Measurements from ENCODE around the gene EML5.

Gene EML5

DNA sequence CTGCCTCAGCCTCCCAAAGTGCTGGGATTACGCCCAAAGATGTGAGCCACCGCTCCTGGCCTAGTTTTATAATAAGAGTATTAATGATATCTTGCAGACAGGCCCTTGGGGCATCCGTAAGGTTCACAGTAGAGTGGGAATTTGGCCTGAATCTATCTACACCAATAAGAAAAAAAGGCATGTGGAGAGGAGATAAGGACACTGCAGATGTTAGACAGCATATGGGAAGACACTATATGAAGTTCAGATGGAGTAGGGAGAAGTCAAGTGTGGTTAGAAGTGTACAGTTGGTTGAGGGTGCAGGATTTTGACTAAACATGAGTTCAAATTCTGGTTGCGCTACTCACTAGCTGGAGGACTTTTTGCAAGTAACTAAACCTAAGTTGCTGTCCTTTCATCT lies 23.2 kb upstream of the EML5 start:
- Histone ChIP-seq H3K27me3 (ENCODE audit: control insufficient read depth, insufficient read depth, low read length) (no peaks in the 10 kb centered on the region), H3K79me2 (no peaks in the 10 kb centered on the region), H3K27ac (no peak overlapping the region), H3K4me2 (ENCODE audit: low read length) (no peak overlapping the region), H3K4me3 (ENCODE audit: low read depth, low read length) (no peak overlapping the region), H3K9me3 (ENCODE audit: control insufficient read depth, low read length) (no peaks in the 10 kb centered on the region), H3K4me1 (no peaks in the 10 kb centered on the region), H3K36me3 (ENCODE audit: control insufficient read depth, insufficient read depth, low read length) (no peaks in the 10 kb centered on the region), H2AFZ (no peak overlapping the region), H3K9ac (no peak overlapping the region)
- TF ChIP-seq, protein P1, sequence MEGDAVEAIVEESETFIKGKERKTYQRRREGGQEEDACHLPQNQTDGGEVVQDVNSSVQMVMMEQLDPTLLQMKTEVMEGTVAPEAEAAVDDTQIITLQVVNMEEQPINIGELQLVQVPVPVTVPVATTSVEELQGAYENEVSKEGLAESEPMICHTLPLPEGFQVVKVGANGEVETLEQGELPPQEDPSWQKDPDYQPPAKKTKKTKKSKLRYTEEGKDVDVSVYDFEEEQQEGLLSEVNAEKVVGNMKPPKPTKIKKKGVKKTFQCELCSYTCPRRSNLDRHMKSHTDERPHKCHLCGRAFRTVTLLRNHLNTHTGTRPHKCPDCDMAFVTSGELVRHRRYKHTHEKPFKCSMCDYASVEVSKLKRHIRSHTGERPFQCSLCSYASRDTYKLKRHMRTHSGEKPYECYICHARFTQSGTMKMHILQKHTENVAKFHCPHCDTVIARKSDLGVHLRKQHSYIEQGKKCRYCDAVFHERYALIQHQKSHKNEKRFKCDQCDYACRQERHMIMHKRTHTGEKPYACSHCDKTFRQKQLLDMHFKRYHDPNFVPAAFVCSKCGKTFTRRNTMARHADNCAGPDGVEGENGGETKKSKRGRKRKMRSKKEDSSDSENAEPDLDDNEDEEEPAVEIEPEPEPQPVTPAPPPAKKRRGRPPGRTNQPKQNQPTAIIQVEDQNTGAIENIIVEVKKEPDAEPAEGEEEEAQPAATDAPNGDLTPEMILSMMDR (IDR thresholded peaks at IDR 0.05): no peak

DNA sequence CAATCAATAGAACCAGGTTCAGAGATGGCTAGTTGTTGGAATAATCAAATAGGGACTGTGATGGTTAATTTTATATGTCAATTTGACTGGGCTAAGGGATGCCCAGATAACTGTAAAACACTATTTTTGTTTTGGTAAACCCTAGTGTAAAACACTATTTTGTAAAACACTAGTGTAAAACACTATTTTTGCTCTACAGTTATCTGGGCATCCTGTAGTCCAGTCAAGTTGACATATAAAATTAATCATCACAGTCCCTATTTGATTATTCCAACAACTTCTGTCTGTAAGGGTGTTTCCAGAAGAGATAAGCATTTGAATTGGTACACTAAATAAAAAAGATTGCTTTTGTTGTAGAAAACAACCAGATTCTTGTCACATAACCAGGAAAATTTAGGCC lies 15.6 kb upstream of the EML5 start:
- H2AFZ ChIP-seq: no peak overlapping the region
- H3K4me2 ChIP-seq (ENCODE audit: low read length): no peak overlapping the region
- no peak overlapping the region for H3K9ac ChIP-seq
- H3K79me2 ChIP-seq: no peaks in the 10 kb centered on the region
- no peak overlapping the region for H3K4me3 ChIP-seq (ENCODE audit: low read depth, low read length)
- peaks cover 3% of the 10 kb centered on the region for H3K9me3 ChIP-seq (ENCODE audit: control insufficient read depth, low read length)
- no peaks in the 10 kb centered on the region for H3K4me1 ChIP-seq
- no peak overlapping the region for H3K27ac ChIP-seq
- H3K36me3 ChIP-seq (ENCODE audit: control insufficient read depth, insufficient read depth, low read length): no peaks in the 10 kb centered on the region
- no peaks in the 10 kb centered on the region for H3K27me3 ChIP-seq (ENCODE audit: control insufficient read depth, insufficient read depth, low read length)
- TF ChIP-seq, protein P1 (IDR thresholded peaks at IDR 0.05): no peak

GRCh38 chr14:88804477-88804876 lies 11.7 kb upstream of the EML5 start:
- TF ChIP-seq, protein P1 (IDR thresholded peaks at IDR 0.05): no peak
- Histone ChIP-seq H3K4me2 (ENCODE audit: low read length) (no peak overlapping the region), H3K36me3 (ENCODE audit: control insufficient read depth, insufficient read depth, low read length) (no peaks in the 10 kb centered on the region), H3K27me3 (ENCODE audit: control insufficient read depth, insufficient read depth, low read length) (no peaks in the 10 kb centered on the region), H3K27ac (no peak overlapping the region), H3K9ac (no peak overlapping the region), H3K79me2 (no peaks in the 10 kb centered on the region), H3K4me1 (no peaks in the 10 kb centered on the region), H3K9me3 (ENCODE audit: control insufficient read depth, low read length) (peaks cover 3% of the 10 kb centered on the region), H3K4me3 (ENCODE audit: low read depth, low read length) (no peak overlapping the region), H2AFZ (no peak overlapping the region)

DNA sequence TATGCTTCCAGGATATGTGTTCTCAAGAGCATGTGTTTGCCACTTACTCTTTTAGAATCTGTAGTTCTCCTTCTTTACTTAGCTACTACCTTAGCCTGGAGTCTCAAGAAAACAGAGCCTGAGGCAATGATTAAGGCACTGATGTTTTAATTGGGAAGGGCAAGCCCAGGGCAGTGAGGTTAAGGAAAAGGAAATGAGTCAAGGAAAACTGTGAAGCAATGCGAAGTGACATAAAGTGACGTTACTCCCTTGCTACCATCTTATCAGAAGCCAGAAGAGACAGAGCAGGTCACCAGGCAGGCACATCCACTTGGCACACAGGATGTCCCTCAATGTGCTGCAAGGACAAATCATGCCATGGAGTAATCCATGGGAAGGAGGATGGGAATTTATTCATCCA lies 11.3 kb upstream of the EML5 start:
- Histone ChIP-seq H3K4me1 (no peaks in the 10 kb centered on the region), H3K4me2 (ENCODE audit: low read length) (no peak overlapping the region), H3K36me3 (ENCODE audit: control insufficient read depth, insufficient read depth, low read length) (no peaks in the 10 kb centered on the region), H3K27ac (no peak overlapping the region), H3K79me2 (no peaks in the 10 kb centered on the region), H3K9me3 (ENCODE audit: control insufficient read depth, low read length) (peaks cover 3% of the 10 kb centered on the region), H3K4me3 (ENCODE audit: low read depth, low read length) (no peak overlapping the region), H3K9ac (no peak overlapping the region), H3K27me3 (ENCODE audit: control insufficient read depth, insufficient read depth, low read length) (no peaks in the 10 kb centered on the region), H2AFZ (no peak overlapping the region)
- TF ChIP-seq, protein P1 (IDR thresholded peaks at IDR 0.05): no peak

GRCh38 chr14:88802596-88802995 lies 9.8 kb upstream of the EML5 start:
- Histone ChIP-seq H3K9me3 (ENCODE audit: control insufficient read depth, low read length) (peaks cover 3% of the 10 kb centered on the region), H3K36me3 (ENCODE audit: control insufficient read depth, insufficient read depth, low read length) (no peaks in the 10 kb centered on the region), H2AFZ (no peak overlapping the region), H3K79me2 (no peaks in the 10 kb centered on the region), H3K4me2 (ENCODE audit: low read length) (no peak overlapping the region), H3K27ac (no peak overlapping the region), H3K27me3 (ENCODE audit: control insufficient read depth, insufficient read depth, low read length) (no peaks in the 10 kb centered on the region), H3K4me1 (peaks cover 5% of the 10 kb centered on the region), H3K9ac (no peak overlapping the region), H3K4me3 (ENCODE audit: low read depth, low read length) (no peak overlapping the region)
- TF ChIP-seq, protein P1 (IDR thresholded peaks at IDR 0.05): no peak
